ENCODE data around the gene ACKR3.

ACKR3 gene

GRCh38 chr2:236569573-236569973 lies at the start of gene ACKR3:
Gene ACKR3 (plus strand): TSS chr2:236569825. CDS start chr2:236580466, 10,641 bp downstream.
- DNase-seq: peak; percentile 77

GRCh38 chr2:236521556-236521955 lies 48.1 kb upstream of the ACKR3 start:
- no peak for DNase-seq

- no peak for DNase-seq
These were observed 46.4 kb upstream of the ACKR3 start for GRCh38 chr2:236523249-236523648.

- DNase-seq: no peak
These were observed 44.1 kb upstream of the ACKR3 start for GRCh38 chr2:236525411-236525997.

- no peak for DNase-seq
These were observed 43.0 kb upstream of the ACKR3 start for GRCh38 chr2:236526455-236527158.

- DNase-seq: no peak
These were observed 42.4 kb upstream of the ACKR3 start for GRCh38 chr2:236527159-236527630.

- DNase-seq: no peak
These were observed 40.0 kb upstream of the ACKR3 start for GRCh38 chr2:236529606-236530005.

- DNase-seq: no peak
These were observed 39.1 kb upstream of the ACKR3 start for GRCh38 chr2:236530512-236530911.

GRCh38 chr2:236531195-236531594 lies 38.4 kb upstream of the ACKR3 start:
- no peak for DNase-seq

GRCh38 chr2:236531996-236532395 lies 37.6 kb upstream of the ACKR3 start:
- DNase-seq: no peak

GRCh38 chr2:236533343-236533742 lies 36.3 kb upstream of the ACKR3 start:
- DNase-seq: no peak

GRCh38 chr2:236535024-236535423 lies 34.6 kb upstream of the ACKR3 start:
- no peak for DNase-seq

GRCh38 chr2:236536727-236537398 lies 32.8 kb upstream of the ACKR3 start:
- DNase-seq: peak; percentile 63

- no peak for DNase-seq
These were observed 31.4 kb upstream of the ACKR3 start for GRCh38 chr2:236538242-236538641.

- no peak for DNase-seq
These were observed 28.5 kb upstream of the ACKR3 start for GRCh38 chr2:236541008-236541562.

- no peak for DNase-seq
These were observed 25.3 kb upstream of the ACKR3 start for GRCh38 chr2:236544362-236544761.

GRCh38 chr2:236545248-236545658 lies 24.4 kb upstream of the ACKR3 start:
- DNase-seq: no peak

- DNase-seq: no peak
These were observed 23.7 kb upstream of the ACKR3 start for GRCh38 chr2:236545814-236546480.

GRCh38 chr2:236546561-236547002 lies 23.0 kb upstream of the ACKR3 start:
- DNase-seq: peak; percentile 38

GRCh38 chr2:236547725-236548124 lies 21.9 kb upstream of the ACKR3 start:
- no peak for DNase-seq

GRCh38 chr2:236548179-236548921 lies 21.3 kb upstream of the ACKR3 start:
- no peak for DNase-seq

- DNase-seq: no peak
These were observed 20.5 kb upstream of the ACKR3 start for GRCh38 chr2:236549165-236549564.

Measured in activated gamma-delta T cell treated with Interleukin-2 at 50 U/mL for 16 hours (primary cell).